Right renal cortex interstitium (tissue), 3 donors: ENCODE data around the gene CCDC7. TPM values are rescaled to one million over a fixed set of nuclear protein-coding genes. Genes with fewer than 3 reads are reported as not detected.
"Not testable (repeated sequence)": the region's sequence is repeated elsewhere in the genome, so short reads cannot be mapped to it uniquely, and the experiment has no call there.

ENCODE experiments used
- DNase-seq, 3 donors: peaks; one replicate each; pipeline ENCODE4 v3.0.0-alpha.2; 2013; ENCODE audit warnings: low read depth in 3 of 3, low spot score in 2 of 3
- polyA plus RNA-seq, 3 donors: library from polyadenylated mRNA; unstranded; fragments of 120-200 nt; gene quantifications; one replicate each; pipeline ENCODE4 v1.2.1, GENCODE V29; 2013; ENCODE audit not compliant: insufficient read length in 3 of 3

Gene CCDC7
- polyA plus RNA-seq, 3 donors, result 4.8 to 6.4 (median 5.5) TPM

DNA sequence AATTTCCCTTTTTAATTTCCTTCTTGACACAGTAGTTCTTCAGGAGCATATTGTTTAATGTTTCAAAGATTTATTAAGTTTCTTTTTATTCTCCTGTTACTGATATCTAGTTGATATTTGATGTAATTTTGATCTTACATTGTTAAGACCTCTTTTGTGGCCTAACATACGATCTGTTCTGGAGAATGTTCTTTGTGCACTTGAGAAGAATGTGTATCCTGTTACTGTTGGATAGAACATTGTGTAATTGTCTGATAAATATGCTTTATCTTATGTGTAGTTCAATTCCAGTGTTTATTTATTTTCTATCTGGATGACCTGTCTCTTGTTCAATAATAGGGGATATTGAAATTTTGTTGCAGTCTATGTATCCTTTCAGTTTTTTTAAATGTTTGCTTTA lies 405.4 kb downstream of the CCDC7 start:
- no peak for DNase-seq

DNA sequence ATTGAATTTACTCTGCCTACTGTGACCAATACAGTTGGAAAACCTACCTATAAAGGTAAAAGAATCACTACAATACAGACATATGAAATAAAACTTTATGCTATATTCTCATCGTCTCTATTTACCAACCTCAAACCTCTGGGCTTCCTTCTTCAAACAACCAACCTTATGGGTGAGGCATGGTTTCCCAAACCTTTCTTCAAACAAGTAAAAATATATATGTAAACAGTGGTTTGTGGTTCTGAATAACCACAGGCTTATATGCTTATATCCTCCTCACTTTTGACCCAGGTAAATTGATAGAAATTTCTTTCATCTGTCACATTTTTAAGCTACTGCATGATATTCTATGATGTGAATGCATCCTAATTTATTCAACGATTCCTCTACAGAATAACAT lies 408.5 kb downstream of the CCDC7 start:
- DNase-seq, result no peak

DNA sequence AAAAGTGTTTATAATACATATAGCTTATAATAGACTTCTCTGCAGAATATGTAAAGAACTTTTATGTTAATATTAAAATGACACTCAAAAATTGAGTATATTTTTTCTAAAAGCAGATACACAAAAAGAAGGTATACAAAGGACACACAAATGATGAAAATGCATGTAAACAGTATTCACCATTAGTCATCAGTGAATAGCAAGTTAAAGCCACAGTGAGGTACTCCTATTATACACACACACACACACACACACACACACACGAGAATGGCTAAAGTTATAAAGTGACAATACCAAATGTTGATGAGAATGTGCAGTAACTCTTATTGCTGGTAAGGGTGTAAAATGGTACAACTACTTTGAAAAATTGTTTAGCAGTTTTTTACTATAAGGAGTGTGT lies 419.2 kb downstream of the CCDC7 start:
- no peak for DNase-seq

DNA sequence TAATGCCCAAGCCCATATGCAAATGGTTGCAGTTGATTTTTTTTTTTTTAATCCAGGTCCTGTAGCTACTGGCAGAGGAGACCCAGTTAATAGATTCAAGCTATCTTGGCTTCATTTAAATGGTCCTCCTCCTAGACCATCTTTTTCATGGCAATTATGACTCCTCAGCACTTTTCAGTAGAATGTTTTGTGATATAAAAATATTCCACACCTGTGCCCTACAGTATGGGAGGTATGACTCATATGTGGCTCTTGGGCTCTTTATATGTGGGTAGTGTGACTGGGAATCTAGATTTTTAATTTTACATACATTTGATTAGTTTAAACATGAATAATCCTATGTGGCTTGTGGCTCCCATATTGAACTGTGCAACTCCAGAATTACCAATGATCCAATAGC lies 432.0 kb downstream of the CCDC7 start:
- DNase-seq, result no peak

DNA sequence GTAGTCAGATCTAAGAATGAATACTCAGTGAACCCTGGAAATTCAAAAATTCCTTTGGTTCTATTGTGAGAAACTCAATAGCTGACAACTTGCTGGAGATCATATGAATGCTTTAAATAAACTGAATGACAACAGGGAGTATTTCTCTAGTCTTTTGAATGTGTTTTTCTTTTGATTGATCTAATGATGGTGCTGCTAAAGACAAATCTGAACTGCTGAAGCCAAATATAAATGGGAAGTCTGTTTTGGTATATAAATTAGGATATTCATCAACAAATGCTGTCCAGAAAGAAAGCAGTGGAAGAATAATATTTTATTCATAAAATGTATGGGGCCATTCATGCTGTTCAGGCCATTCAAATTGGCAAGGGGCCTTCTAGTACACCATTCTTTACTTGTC lies 432.7 kb downstream of the CCDC7 start:
- no peak for DNase-seq

DNA sequence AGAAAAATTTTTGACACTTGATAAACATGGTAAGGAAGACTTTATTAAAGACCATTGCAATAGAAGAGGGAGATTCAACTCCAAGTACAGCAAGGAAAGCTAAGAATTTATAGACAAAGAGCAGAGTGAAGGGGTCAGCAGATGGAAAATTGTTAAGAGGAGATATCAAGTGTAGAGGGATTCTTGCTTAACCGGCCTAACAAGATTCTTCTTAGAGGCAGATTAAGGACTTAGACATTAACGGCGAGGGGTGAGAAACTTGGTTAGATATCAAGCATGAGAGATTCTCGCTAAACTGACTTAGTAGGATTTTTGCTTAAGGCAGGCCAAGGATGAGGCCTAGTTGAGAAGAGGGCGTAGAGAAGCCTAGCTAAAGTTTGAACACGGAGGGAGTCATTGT lies 436.1 kb downstream of the CCDC7 start:
- DNase-seq, result no peak

DNA sequence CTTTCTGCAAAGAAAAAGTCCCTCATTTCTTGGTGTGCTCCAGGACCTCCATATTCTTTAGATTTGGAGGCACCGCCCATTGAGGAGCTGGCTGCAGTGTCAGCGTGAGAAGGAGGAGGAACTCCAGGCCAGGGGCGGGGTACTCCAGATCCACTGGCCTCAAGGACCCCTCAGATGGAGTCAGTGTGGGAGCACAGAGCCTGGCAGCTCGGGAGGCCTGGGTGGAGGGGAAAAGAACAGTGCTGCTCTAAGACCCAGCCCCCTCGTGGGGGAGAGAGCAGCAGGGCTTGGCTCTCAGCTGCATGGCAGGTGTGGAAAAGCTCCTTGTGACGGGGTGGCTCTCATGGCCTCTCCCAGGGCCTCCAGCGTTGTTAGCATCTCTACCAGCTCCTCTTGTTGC lies 441.5 kb downstream of the CCDC7 start:
- DNase-seq, result no peak

DNA sequence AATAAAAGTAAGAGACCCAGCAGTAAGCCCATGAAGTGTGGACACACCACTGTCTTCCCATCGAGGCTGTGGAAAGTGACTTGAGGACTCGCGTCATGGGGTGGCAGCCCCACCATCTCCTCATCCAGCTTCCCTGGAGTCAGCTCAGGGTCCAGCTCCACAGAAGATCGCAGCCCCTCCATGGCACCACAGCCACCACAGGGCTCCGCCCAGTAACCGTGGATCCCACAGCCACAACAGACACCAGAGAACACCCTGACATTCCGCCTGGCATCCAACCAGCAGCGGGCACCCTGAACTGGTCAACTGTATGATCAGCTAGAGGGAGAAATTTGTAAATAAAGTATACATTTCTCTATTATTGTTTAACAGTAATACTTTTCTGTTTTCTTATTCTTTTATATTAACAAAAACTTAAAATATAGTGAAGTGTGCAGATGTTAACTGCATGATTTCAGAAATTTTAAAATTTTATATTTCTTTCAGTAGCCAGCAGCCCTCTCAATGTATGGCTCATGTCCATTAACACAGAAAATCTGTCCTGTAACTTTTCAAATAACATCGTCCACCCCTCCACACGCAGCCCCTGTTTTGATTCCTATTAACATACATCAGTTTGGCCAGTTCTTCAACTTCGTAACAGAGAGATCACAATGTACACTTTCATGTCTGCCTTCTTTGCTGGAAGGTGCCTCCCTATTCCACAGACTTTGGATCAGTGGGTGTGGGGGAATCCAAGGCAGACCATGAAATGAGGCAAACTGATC lies 442.4 kb downstream of the CCDC7 start:
- no peak for DNase-seq

DNA sequence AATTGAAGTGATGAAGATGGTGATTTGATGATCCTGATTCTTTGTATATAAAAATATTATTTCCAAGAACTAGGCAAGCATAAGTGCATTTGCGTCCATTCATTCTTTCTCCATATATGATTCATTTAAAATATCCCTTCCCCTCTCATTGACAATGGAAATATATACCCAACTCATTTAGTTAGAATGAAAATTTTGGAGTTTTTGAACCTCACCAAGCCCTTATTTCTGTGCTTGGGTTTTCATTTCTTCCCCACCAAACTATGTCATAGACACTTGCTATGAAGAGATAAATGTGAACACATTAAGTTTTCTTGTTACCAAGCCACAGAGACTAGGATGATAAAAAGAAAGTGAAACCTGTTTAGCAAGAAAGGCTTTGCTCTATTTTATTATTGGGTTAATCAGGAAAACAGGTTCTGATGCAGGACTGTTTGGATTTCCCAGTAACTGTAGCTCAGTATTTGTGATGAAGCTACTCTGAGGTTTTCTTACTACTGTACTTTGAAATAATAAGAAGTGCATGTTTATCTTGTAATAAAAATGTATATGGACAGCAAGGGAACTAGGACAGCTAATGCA lies 443.8 kb downstream of the CCDC7 start:
- no peak for DNase-seq

DNA sequence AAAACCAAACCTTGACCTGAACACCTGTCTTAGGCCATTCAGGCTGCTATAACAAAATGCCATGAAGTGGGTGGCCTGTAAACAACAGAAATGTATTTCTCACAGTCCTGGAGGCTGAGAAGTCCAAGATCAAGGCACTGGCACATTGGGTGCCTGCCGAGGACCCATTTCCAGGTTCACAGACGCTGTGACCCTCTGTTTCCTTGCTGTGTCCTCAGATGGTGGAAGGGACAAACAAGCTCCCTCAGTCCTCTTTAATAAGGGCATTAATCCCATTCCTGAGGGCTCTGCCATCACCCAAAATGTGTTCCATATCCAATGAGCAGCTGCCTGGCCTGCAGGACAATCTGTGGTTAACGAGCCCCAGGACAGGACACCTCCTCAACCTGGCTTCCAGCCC lies 444.5 kb downstream of the CCDC7 start:
- no peak for DNase-seq

DNA sequence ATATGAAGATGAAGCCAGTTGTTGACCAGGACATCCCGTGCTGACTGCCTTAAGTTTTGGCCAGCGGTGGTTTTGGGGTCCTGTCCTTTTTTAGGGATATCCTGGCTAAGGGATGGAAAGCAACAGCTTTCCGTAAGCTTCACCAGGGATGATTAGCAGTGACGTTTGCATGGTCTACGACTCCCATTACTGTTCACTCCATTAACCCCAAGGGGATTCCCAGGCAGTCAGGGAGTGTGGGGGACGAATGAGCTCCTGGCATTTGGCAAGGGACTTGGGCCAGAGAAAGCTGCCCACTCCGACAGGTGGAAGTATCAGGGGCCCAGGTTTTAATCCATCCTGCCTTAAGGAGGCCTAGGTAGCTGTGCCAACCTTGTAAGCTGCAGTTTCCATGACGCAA lies 445.3 kb downstream of the CCDC7 start:
- DNase-seq, result no peak

DNA sequence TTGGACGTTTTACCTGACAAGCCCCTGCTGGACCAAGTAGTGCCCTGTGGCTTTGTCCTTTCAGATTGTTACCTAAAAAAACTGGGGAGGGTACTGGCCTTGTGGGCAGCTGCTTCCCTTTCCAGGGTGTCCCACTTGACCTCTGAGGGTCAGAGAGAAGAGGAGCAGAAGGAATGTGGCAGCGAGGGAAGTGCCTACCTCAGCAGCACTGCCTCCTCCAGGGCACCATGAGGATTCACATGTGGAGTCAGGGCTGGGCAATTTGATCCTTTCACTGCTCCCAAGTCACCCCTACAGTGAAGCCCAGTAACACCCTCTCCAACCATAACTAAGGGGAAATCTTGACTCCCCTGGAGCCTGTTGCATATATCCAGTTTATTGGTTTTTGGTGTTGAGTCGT lies 447.5 kb downstream of the CCDC7 start:
- DNase-seq, result no peak

DNA sequence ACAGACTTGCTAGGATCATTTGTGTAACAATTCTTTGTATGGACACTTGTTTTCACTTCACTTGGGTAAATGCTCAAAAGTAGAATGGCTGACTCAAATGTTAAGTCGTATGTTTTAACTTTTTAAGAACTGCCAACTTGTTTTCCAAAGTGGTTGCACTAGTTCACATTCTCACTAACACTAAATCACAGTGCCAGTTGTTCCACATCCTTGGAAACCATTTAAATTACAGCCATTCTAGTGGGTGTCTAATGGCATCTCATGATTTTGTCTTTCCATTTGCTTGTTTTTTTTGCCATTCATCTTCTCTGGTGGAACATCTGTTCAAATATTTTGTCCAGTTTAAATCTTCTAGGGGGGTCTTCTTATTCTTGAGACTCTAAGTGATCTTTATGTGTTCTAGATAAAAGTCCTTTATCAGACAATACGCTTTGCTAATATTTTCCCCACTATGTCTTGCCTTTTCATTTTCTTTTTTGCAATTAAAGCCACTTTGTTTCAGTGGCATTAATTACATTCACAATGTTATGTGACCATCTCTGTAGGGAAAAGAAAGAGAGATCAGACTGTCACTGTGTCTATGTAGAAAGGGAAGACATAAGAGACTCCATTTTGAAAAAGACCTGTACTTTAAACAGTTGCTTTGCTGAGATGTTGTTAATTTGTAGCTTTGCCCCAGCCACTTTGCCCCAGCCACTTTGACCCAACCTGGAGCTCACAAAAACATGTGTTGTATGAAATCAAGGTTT lies 448.1 kb downstream of the CCDC7 start:
- DNase-seq, result no peak

DNA sequence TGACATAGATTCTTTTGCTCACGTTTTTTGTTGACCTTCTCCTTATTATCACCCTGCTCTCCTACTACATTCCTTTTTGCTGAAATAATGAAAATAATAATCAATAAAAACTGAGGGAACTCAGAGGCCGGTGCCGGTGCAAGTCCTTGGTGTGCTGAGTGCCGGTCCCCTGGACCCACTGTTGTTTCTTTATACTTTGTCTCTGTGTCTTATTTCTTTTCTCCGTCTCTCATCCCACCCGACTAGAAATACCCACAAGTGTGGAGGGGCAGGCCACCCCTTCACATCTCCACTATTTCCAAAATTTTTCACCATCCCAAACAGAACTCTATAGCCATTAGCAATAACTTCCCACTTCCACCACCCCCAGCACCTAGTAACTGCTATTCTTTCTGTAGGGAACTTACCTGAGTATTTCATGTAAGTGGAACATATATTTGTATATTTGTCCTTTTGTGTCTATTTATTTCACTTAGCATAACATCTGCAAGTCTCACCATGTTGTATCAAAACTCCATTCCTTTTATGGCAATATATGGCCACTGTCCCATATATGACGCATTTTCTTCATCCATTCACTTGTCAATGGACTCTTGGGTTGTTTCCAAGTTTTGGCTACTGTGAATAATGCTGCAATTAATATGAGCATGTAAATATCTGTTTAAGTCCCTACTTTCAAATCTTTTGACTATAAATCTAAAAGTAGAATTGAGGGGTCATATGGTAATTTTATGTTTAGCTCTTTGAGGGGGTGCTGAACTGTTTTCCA lies 449.4 kb downstream of the CCDC7 start:
- not testable (repeated sequence) for DNase-seq

DNA sequence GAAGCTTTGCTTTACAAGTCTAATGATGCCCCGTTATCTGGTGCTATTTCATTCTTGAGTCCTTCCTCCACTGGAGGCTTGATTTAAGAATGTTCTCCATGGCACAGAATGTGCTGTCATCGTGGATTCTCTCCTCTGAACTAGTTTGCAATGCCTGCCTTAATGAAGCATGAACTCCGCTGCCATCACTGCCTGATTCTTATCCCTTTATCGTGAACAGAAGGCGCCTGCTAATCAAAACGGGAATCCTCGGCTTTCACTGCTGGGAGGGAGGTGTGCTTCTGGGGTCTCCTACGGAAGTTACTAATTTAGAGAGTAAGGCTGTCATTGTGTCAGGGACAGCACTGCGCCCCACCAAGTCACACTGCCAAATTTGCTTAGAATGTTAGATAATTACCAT lies 455.9 kb downstream of the CCDC7 start:
- no peak for DNase-seq

DNA sequence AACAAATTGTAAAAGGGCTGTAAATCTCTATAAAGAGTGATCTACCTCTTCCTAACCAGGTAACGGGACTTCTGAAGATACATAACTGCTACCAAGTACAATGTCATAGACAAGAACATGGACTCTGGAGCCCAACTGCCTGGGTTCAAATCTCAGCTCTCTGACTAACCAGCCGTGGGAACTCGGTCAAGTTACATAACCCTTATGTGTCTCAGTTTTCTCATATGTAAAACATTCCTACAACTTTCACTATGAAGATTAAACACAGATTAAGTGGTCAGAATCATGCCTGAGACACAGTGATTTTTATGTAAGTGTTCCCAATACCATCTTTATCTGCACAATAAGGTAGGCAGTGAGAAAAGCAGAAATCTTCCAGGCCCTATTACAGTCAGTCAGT lies 459.5 kb downstream of the CCDC7 start:
- no peak for DNase-seq

DNA sequence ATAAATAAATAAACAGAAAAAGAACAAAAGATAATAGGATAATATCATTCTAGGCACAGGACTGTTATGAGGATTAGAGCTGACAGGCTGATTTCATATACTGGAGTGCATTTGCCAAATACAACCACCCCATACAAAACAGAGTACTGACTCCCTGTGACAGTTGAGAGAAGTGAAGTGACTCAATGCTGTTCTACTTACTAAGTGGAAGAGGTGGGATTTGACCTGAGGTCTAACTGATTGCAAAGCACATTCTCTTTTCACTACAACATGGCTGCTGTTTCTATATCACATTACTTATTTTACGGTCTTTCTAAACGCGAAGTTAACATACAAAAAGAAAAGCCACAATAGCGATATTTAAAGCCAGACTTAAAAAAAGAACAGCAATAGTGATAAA lies 460.7 kb downstream of the CCDC7 start:
- DNase-seq, result no peak

DNA sequence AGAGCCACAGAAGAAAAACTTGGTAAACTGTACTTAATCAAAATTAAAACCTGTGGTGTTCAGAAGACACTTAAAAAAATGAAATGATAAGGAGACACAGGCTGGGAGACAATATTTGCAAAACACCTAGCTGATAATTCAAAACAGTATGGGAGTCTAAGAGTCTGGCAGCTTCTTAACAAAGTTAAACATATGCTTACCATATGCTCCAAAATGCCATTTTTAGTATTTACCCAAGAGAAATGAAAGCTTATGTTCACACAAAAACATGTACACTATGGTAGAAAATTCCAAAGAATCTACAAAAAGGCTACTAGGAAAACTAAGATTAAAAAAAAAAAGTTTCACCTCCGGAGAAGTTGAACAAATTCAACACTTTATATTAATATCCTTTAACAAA lies 463.5 kb downstream of the CCDC7 start:
- DNase-seq, result no peak

DNA sequence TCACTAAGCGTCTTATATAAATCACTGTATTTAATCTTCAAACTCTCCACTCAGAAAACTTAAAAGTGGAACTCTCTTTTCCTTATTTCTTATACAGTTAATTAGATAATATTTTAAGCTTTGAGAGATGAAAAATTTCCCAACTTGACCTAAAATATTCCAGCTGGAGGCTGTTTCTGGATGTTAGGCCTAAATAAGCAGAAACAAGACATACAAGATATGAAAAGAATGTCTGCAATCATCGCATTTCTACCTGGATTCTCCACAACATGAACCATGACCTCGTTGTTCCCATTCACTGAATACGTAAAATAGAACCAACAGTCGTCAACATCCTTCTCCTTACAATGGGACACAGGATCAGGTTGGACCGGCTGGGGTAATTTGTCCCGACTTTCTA lies 464.0 kb downstream of the CCDC7 start:
- not testable (repeated sequence) for DNase-seq

DNA sequence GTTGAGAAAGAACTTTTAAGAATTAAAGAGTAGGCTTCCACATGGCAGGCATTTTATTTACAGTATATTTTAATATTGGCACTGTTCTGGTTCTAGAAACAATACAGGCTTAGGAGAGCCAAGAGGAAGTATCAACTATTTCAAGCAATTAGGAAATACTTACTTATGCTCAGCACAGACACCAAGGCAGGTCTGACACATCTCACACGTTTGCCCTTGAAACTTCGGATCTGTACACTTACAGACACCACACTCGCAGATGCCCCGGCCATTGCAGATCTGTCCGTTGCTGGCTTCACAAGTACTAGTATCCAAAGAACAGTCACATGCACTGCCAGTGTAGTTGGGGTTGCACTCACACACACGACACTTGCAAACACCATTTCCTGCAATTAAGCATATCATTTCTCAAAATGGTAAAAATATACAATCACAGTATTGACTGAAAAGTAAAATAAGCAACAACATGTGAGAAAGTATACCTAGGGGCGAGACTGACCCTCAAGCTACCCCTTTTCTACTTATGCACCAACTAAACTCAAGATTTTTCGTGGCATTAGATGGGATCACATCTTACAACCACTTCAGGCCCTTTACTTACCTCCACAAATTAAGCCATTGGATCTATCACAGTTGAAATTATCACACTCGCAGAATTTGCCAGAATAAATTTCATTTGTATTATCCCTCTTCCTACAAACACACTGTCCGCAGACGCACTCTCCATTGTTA lies 465.5 kb downstream of the CCDC7 start:
- DNase-seq, result no peak

DNA sequence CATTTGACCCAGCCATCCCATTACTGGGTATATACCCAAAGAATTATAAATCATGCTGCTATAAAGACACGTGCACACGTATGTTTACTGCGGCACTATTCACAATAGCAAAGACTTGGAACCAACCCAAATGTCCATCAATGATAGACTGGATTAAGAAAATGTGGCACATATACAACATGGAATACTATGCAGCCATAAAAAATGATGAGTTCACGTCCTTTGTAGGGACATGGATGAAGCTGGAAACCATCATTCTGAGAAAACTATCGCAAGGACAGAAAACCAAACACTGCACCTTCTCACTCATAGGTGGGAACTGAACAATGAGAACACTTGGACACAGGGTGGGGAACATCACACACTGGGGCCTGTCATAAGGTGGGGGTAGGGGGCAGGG lies 471.9 kb downstream of the CCDC7 start:
- DNase-seq, result not testable (repeated sequence)
